SK-N-SH (cell line): ENCODE measurements around the gene TBC1D2. TPM values are rescaled to one million over a fixed set of nuclear protein-coding genes. Genes with fewer than 3 reads are reported as not detected.

Experiments
- CTCF ChIA-PET: fragments of 300-600, 350-600 bp; formaldehyde crosslinking; extraction: SDS; loops from one replicate; lab custom pipeline; 2021; lab: Yijun Ruan, JAX
- POLR2A ChIA-PET: fragments of 350-600 bp; sonication (Branson Sonifier 250); formaldehyde crosslinking; extraction: SDS; loops from one replicate; lab custom pipeline; 2020; ENCODE audit warnings: antibody characterized with exemption, inconsistent platforms; lab: Yijun Ruan, JAX
- DNase-seq: peaks from one replicate; pipeline ENCODE4 v3.0.0; 2012
- H2AFZ ChIP-seq: fragments of 200-600 bp; sonication (generic); 2 replicates; pipeline ENCODE4 v1.8.1; 2016; ENCODE audit warnings: antibody characterized with exemption, mild to moderate bottlenecking, low read depth
- H3F3A ChIP-seq: fragments of 200-600 bp; sonication (generic); replicated peaks from 2 replicates; pipeline ENCODE3; 2016; ENCODE audit warnings: antibody characterized with exemption, mild to moderate bottlenecking; ENCODE audit not compliant: insufficient read depth
- H3K27ac ChIP-seq, 2 experiments: fragments of 200-500 bp in 1 of 2; fragments of 200-600 bp in 1 of 2; sonication (Bioruptor generic) in 1 of 2; sonication (generic), shearing (Covaris generic) in 1 of 2; 2 replicates each; pipeline versions ENCODE4 v1.5.1 to v1.6.1; 2014 to 2016; ENCODE audit warnings: low read depth in 2 of 2, inconsistent platforms in 1 of 2, low read length in 1 of 2, mild to moderate bottlenecking in 1 of 2, mixed read lengths in 1 of 2
- H3K27me3 ChIP-seq: fragments of 200-600 bp; sonication (generic), shearing (Covaris generic); 2 replicates; pipeline ENCODE4 v1.6.1; 2016; ENCODE audit warnings: mixed run types; ENCODE audit not compliant: insufficient read depth
- H3K36me3 ChIP-seq, 2 experiments: fragments of 200-500 bp in 1 of 2; fragments of 200-600 bp in 1 of 2; sonication (Bioruptor generic) in 1 of 2; sonication (generic) in 1 of 2; replicated peaks in 1 of 2; 2 replicates each; pipeline versions ENCODE3 to v1.5.1; 2014 to 2016; ENCODE audit warnings: low read length in 1 of 2, mild to moderate bottlenecking in 1 of 2; ENCODE audit not compliant: insufficient read depth in 2 of 2, control insufficient read depth in 1 of 2
- H3K4me1 ChIP-seq, 2 experiments: fragments of 200-500 bp in 1 of 2; fragments of 200-600 bp in 1 of 2; sonication (Bioruptor generic) in 1 of 2; sonication (generic), shearing (Covaris generic) in 1 of 2; 2 replicates each; pipeline versions ENCODE4 v1.5.1 to v1.6.1; 2014 to 2016; ENCODE audit warnings: low read depth in 1 of 2, low read length in 1 of 2, mixed run types in 1 of 2; ENCODE audit not compliant: insufficient read depth in 2 of 2, control insufficient read depth in 1 of 2
- H3K4me2 ChIP-seq: fragments of 200-600 bp; sonication (generic), shearing (Covaris generic); 2 replicates; pipeline ENCODE4 v1.6.1; 2017; ENCODE audit warnings: mixed run types
- H3K4me3 ChIP-seq, 2 experiments: fragments of 200-500 bp in 1 of 2; fragments of 200-600 bp in 1 of 2; sonication (Bioruptor generic) in 1 of 2; sonication (generic), shearing (Covaris generic) in 1 of 2; 2 replicates each; pipeline versions ENCODE4 v1.5.1 to v1.8.1; 2014 to 2016; ENCODE audit warnings: low read depth in 2 of 2, inconsistent platforms in 1 of 2, low read length in 1 of 2, mild to moderate bottlenecking in 1 of 2, mixed read lengths in 1 of 2, moderate library complexity in 1 of 2
- H3K79me2 ChIP-seq: fragments of 200-600 bp; sonication (generic); 2 replicates; pipeline ENCODE4 v1.8.1; 2017; ENCODE audit warnings: mild to moderate bottlenecking; ENCODE audit not compliant: insufficient read depth
- H3K9ac ChIP-seq: fragments of 200-600 bp; sonication (generic); 2 replicates; pipeline ENCODE4 v1.6.1; 2017; ENCODE audit warnings: mixed run types
- H3K9me2 ChIP-seq: fragments of 200-600 bp; sonication (generic); 2 replicates; pipeline ENCODE4 v1.6.1; 2017; ENCODE audit warnings: mixed run types
- H3K9me3 ChIP-seq: fragments of 200-600 bp; sonication (generic); 2 replicates; pipeline ENCODE4 v1.6.1; 2017; ENCODE audit warnings: mixed run types, mild to moderate bottlenecking, moderate library complexity
- H4K20me1 ChIP-seq: fragments of 200-600 bp; sonication (generic); 2 replicates; pipeline ENCODE4 v1.6.1; 2017; ENCODE audit warnings: mild to moderate bottlenecking, mixed run types; ENCODE audit not compliant: insufficient read depth
- CHD2 ChIP-seq: fragments of 150-350 bp; IDR thresholded peaks from 2 replicates; pipeline ENCODE4 v1.6.1; 2018; ENCODE audit warnings: low read length; ENCODE audit not compliant: partially characterized antibody
- CTCF ChIP-seq: fragments of 200-600 bp; sonication (generic); IDR thresholded peaks from 2 replicates; pipeline ENCODE4 v1.6.1; 2017; ENCODE audit warnings: antibody characterized with exemption, mild to moderate bottlenecking, moderate library complexity
- EP300 ChIP-seq, 2 experiments: IDR thresholded peaks; 2 replicates each; pipeline versions ENCODE4 v1.4.0 to v1.6.1; 2012; ENCODE audit warnings: borderline replicate concordance in 1 of 2, low read depth in 1 of 2, low read length in 1 of 2
- EZH2phosphoT487 ChIP-seq: fragments of 200-600 bp; sonication (generic); IDR thresholded peaks from 2 replicates; pipeline ENCODE4 v1.6.1; 2017; ENCODE audit warnings: low read depth, mixed run types, mild to moderate bottlenecking, antibody characterized with exemption, moderate library complexity, borderline replicate concordance
- FOSL2 ChIP-seq: IDR thresholded peaks from 2 replicates; pipeline ENCODE4 v1.4.0; 2012; ENCODE audit warnings: low read depth, mild to moderate bottlenecking, moderate library complexity, borderline replicate concordance
- GABPA ChIP-seq: IDR thresholded peaks from 2 replicates; pipeline ENCODE4 v1.4.0; 2012; ENCODE audit warnings: low read depth, mild to moderate bottlenecking
- GATA2 ChIP-seq: sonication (generic); formaldehyde crosslinking; IDR thresholded peaks from 2 replicates; pipeline ENCODE4 v1.5.0; 2020; ENCODE audit warnings: mild to moderate bottlenecking, missing genetic modification reagents
- IRF3 ChIP-seq: fragments of 150-350 bp; IDR thresholded peaks from 2 replicates; pipeline ENCODE4 v1.6.1; 2016; ENCODE audit warnings: mild to moderate bottlenecking, low read depth, low read length
- JUND ChIP-seq: IDR thresholded peaks from 2 replicates; pipeline ENCODE4 v1.4.0; 2012
- PBX3 ChIP-seq: IDR thresholded peaks from 2 replicates; pipeline ENCODE4; 2012
- POLR2AphosphoS5 ChIP-seq: IDR thresholded peaks from 2 replicates; pipeline ENCODE4 v1.6.1; 2012; ENCODE audit warnings: low read depth, low read length
- RXRA ChIP-seq: IDR thresholded peaks from 2 replicates; pipeline ENCODE4 v1.4.0; 2012; ENCODE audit warnings: low read depth, mild to moderate bottlenecking, borderline replicate concordance
- SIN3A ChIP-seq: IDR thresholded peaks from 2 replicates; pipeline ENCODE4 v1.6.1; 2012; ENCODE audit warnings: low read depth, mild to moderate bottlenecking, low read length, moderate library complexity, borderline replicate concordance
- TEAD4 ChIP-seq: IDR thresholded peaks from 2 replicates; pipeline ENCODE4 v1.4.0; 2012; ENCODE audit warnings: mild to moderate bottlenecking, borderline replicate concordance; ENCODE audit not compliant: insufficient read depth
- WGBS: methylation state at CpG from one replicate; pipeline ENCODE4 v1.1.6; 2017; ENCODE audit warnings: low lambda C conversion rate; 5-methylcytosine and 5-hydroxymethylcytosine counted together
- polyA plus RNA-seq, 3 experiments: library from polyadenylated mRNA; depleted of rRNA; stranded (reverse); fragments of >200 nt; gene quantifications; 2 replicates each; pipeline ENCODE4 v1.2.3, GENCODE V29; 2012

The TBC1D2 gene
- polyA plus RNA-seq, 1 of the 3 experiments (the other 2 are of a cell fraction), result 5.6 TPM

- Histone ChIP-seq H3K79me2 (no peaks in the 10 kb centered on the region), H3K9me3 (no peaks in the 10 kb centered on the region), H4K20me1 (no peaks in the 10 kb centered on the region), H2AFZ (no peak overlapping the region), H3K9me2 (no peaks in the 10 kb centered on the region), H3K27ac (no peak overlapping the region), H3K9ac (no peak overlapping the region), H3K36me3 (no peaks in the 10 kb centered on the region), H3K4me1 (no peaks in the 10 kb centered on the region; a peak in 1 of 4 replicates), H3K4me3 (no peak overlapping the region), H3F3A (no peaks in the 10 kb centered on the region), H3K4me2 (no peak overlapping the region), H3K27me3 (no peaks in the 10 kb centered on the region)
- ChIA-PET CTCF (interaction anchor here (0.9 to 1.3 kb wide), 2 partner anchors 19 to 34 kb away, joined by 3 to 5 read pairs; no protein-coding TSS in a partner anchor), POLR2A (no interaction called here)
- no peak for DNase-seq
- TF ChIP-seq CTCF, result no peak
- TF ChIP-seq CHD2, result no peak
- no peak for TF ChIP-seq TEAD4
- WGBS, result 63% methylated on average over 4 of the region's 4 CpGs
Measured at GRCh38 chr9:98158071-98158831, 97.2 kb downstream of the TBC1D2 start.

- H3K9ac ChIP-seq, result no peak overlapping the region
- WGBS, result 95% methylated on average over 10 of the region's 10 CpGs
- no peaks in the 10 kb centered on the region for H3K9me2 ChIP-seq
- no peaks in the 10 kb centered on the region for H3K27me3 ChIP-seq
- TF ChIP-seq POLR2AphosphoS5 (no peak), EZH2phosphoT487 (no peak), SIN3A (no peak), PBX3 (no peak), GATA2 (CRISPR knock-in tag) (no peak), FOSL2 (no peak), EP300 (IDR thresholded peaks at IDR 0.05; ENCODE audit: borderline replicate concordance in 1 of 2, low read depth in 1 of 2, low read length in 1 of 2) (no peak), RXRA (no peak), TEAD4 (no peak), IRF3 (no peak), JUND (no peak), GABPA (no peak)
- TF ChIP-seq, all 33 proteins: peak for 0
- ChIA-PET POLR2A (no interaction called here), CTCF (interaction anchor here (0.9 to 1.3 kb wide), 2 partner anchors 11 to 18 kb away, joined by 3 to 5 read pairs; no protein-coding TSS in a partner anchor)
- H3F3A ChIP-seq, result no peaks in the 10 kb centered on the region
- no peak overlapping the region for H3K4me3 ChIP-seq
- H3K4me2 ChIP-seq, result no peak overlapping the region
- H3K9me3 ChIP-seq, result no peaks in the 10 kb centered on the region
- no peaks in the 10 kb centered on the region for H3K79me2 ChIP-seq
- no peak overlapping the region for H2AFZ ChIP-seq
- no peak for DNase-seq
- no peak overlapping the region for H3K27ac ChIP-seq
- no peaks in the 10 kb centered on the region for H3K36me3 ChIP-seq
- no peaks in the 10 kb centered on the region for H4K20me1 ChIP-seq
- no peaks in the 10 kb centered on the region; a peak in 1 of 4 replicates for H3K4me1 ChIP-seq
Measured at GRCh38 chr9:98157372-98157771, 98.1 kb downstream of the TBC1D2 start.
